Mesendoderm (in vitro differentiated cells): Measurements from ENCODE around the gene RTTN.
A peak's percentile ranks its signal among the peaks of the same experiment; 100 is the strongest.

Experiments
- DNase-seq: peaks from one replicate; pipeline ENCODE4 v3.0.0; 2013
- H2AK5ac ChIP-seq: 2 replicates; pipeline ENCODE4 v1.6.1; 2013; ENCODE audit warnings: low read length, inconsistent platforms
- H2BK120ac ChIP-seq: 2 replicates; pipeline ENCODE4 v1.6.1; 2013; ENCODE audit warnings: low read depth, mild to moderate bottlenecking, low read length, moderate library complexity, mixed read lengths
- H2BK15ac ChIP-seq: replicated peaks from 2 replicates; pipeline ENCODE4 v1.6.1; 2013; ENCODE audit warnings: low read depth, mild to moderate bottlenecking, moderate library complexity
- H2BK5ac ChIP-seq: 2 replicates; pipeline ENCODE4 v1.6.1; 2013; ENCODE audit warnings: low read length, inconsistent platforms
- H3K18ac ChIP-seq: 2 replicates; pipeline ENCODE4 v1.6.1; 2013; ENCODE audit warnings: mild to moderate bottlenecking, low read length, mixed read lengths
- H3K23ac ChIP-seq: one replicate; pipeline ENCODE4 v1.6.1; 2013; ENCODE audit warnings: low read length
- H3K27ac ChIP-seq: 2 replicates; pipeline ENCODE4 v1.5.1; 2013; ENCODE audit warnings: low read depth, mild to moderate bottlenecking, inconsistent platforms, low read length, moderate library complexity
- H3K27me3 ChIP-seq: 2 replicates; pipeline ENCODE4 v1.6.1; 2013; ENCODE audit warnings: low read length, control low read depth, mild to moderate bottlenecking, inconsistent platforms; ENCODE audit not compliant: insufficient read depth, poor library complexity
- H3K36me3 ChIP-seq: 2 replicates; pipeline ENCODE4 v1.6.1; 2013; ENCODE audit warnings: low read length, inconsistent platforms; ENCODE audit not compliant: control insufficient read depth, insufficient read depth
- H3K4ac ChIP-seq: one replicate; pipeline ENCODE4 v1.6.1; 2013; ENCODE audit warnings: low read depth, mild to moderate bottlenecking, low read length, moderate library complexity
- H3K4me1 ChIP-seq: 2 replicates; pipeline ENCODE4 v1.6.1; 2013; ENCODE audit warnings: low read depth, low read length, inconsistent platforms; ENCODE audit not compliant: control insufficient read depth
- H3K4me2 ChIP-seq: 2 replicates; pipeline ENCODE4 v1.6.1; 2013; ENCODE audit warnings: low read length
- H3K4me3 ChIP-seq: 2 replicates; pipeline ENCODE4 v1.5.1; 2013; ENCODE audit warnings: mild to moderate bottlenecking, low read length
- H3K56ac ChIP-seq: one replicate; pipeline ENCODE4 v1.6.1; 2013; ENCODE audit warnings: low read length
- H3K79me1 ChIP-seq: 2 replicates; pipeline ENCODE4 v1.6.1; 2013; ENCODE audit warnings: low read length, inconsistent platforms
- H3K79me2 ChIP-seq: 2 replicates; pipeline ENCODE4 v1.6.1; 2013; ENCODE audit warnings: mild to moderate bottlenecking, low read length; ENCODE audit not compliant: control insufficient read depth, insufficient read depth
- H3K9ac ChIP-seq: 2 replicates; pipeline ENCODE4 v1.6.1; 2013; ENCODE audit warnings: low read length, inconsistent platforms
- H4K5ac ChIP-seq: one replicate; pipeline ENCODE4 v1.6.1; 2013; ENCODE audit warnings: low read length
- H4K8ac ChIP-seq: one replicate; pipeline ENCODE4 v1.6.1; 2013; ENCODE audit warnings: low read depth, mild to moderate bottlenecking, control low read depth, low read length, moderate library complexity
- WGBS: extraction: QIAGEN DNeasy Blood & Tissue Kit; methylation state at CpG from one replicate; pipeline ENCODE4 v1.1.7; 2013; ENCODE audit warnings: low lambda C conversion rate, missing lambda C conversion rate; ENCODE audit not compliant: insufficient coverage; ENCODE audit errors: extremely low coverage; 5-methylcytosine and 5-hydroxymethylcytosine counted together

The RTTN gene

GRCh38 chr18:70139138-70139537 is 66.3 kb downstream of the RTTN start:
- Histone ChIP-seq H3K27me3 (no peaks in the 10 kb centered on the region), H3K79me2 (no peaks in the 10 kb centered on the region), H3K27ac (no peak overlapping the region), H3K79me1 (no peaks in the 10 kb centered on the region), H3K4me1 (no peaks in the 10 kb centered on the region), H3K36me3 (no peaks in the 10 kb centered on the region), H2BK120ac (no peak overlapping the region), H3K18ac (no peak overlapping the region), H3K56ac (no peak overlapping the region), H3K4me3 (no peak overlapping the region), H4K5ac (no peak overlapping the region), H3K4me2 (no peak overlapping the region), H2AK5ac (no peak overlapping the region), H3K4ac (no peak overlapping the region), H3K9ac (no peak overlapping the region), H2BK15ac (no peak overlapping the region), H3K23ac (no peak overlapping the region), H4K8ac (no peak overlapping the region), H2BK5ac (no peak overlapping the region)
- no peak for DNase-seq
- WGBS = no CpG with 5 or more reads among the region's 1 CpG

GRCh38 chr18:70135604-70136003 is 69.9 kb downstream of the RTTN start:
- DNase-seq = no peak
- no peak overlapping the region for H3K56ac ChIP-seq
- no peak overlapping the region for H3K4me2 ChIP-seq
- H4K5ac ChIP-seq = no peak overlapping the region
- no peaks in the 10 kb centered on the region for H3K79me2 ChIP-seq
- H2BK15ac ChIP-seq = no peak overlapping the region
- no CpG with 5 or more reads among the region's 2 CpGs for WGBS
- no peaks in the 10 kb centered on the region for H3K79me1 ChIP-seq
- H2AK5ac ChIP-seq = no peak overlapping the region
- no peak overlapping the region for H2BK120ac ChIP-seq
- H3K27ac ChIP-seq = no peak overlapping the region
- no peak overlapping the region for H3K23ac ChIP-seq
- H3K4ac ChIP-seq = no peak overlapping the region
- H3K4me3 ChIP-seq = no peak overlapping the region
- no peak overlapping the region for H3K18ac ChIP-seq
- H3K27me3 ChIP-seq = no peaks in the 10 kb centered on the region
- no peak overlapping the region for H4K8ac ChIP-seq
- peaks cover 2% of the 10 kb centered on the region for H3K4me1 ChIP-seq
- H2BK5ac ChIP-seq = no peak overlapping the region
- no peak overlapping the region for H3K9ac ChIP-seq
- no peaks in the 10 kb centered on the region for H3K36me3 ChIP-seq

GRCh38 chr18:70132999-70133398 is 72.5 kb downstream of the RTTN start:
- Histone ChIP-seq H3K4me1 (peaks cover 2% of the 10 kb centered on the region), H2BK120ac (no peak overlapping the region), H3K4me2 (no peak overlapping the region), H4K8ac (no peak overlapping the region), H2AK5ac (no peak overlapping the region), H3K27ac (no peak overlapping the region), H3K79me2 (no peaks in the 10 kb centered on the region), H3K23ac (no peak overlapping the region), H3K9ac (no peak overlapping the region), H3K56ac (no peak overlapping the region), H3K27me3 (no peaks in the 10 kb centered on the region), H3K18ac (no peak overlapping the region), H3K36me3 (no peaks in the 10 kb centered on the region), H2BK15ac (no peak overlapping the region), H2BK5ac (no peak overlapping the region), H4K5ac (no peak overlapping the region), H3K4ac (no peak overlapping the region), H3K4me3 (no peak overlapping the region), H3K79me1 (no peaks in the 10 kb centered on the region)
- peak; percentile 14 for DNase-seq
- WGBS = no CpG with 5 or more reads among the region's 2 CpGs

- no peak overlapping the region for H3K56ac ChIP-seq
- no peak overlapping the region for H3K18ac ChIP-seq
- H2AK5ac ChIP-seq = no peak overlapping the region
- peaks cover 2% of the 10 kb centered on the region for H3K4me1 ChIP-seq
- H2BK15ac ChIP-seq = no peak overlapping the region
- H2BK5ac ChIP-seq = no peak overlapping the region
- H3K23ac ChIP-seq = no peak overlapping the region
- H2BK120ac ChIP-seq = no peak overlapping the region
- no peak overlapping the region for H4K5ac ChIP-seq
- no peaks in the 10 kb centered on the region for H3K27me3 ChIP-seq
- no CpG with 5 or more reads among the region's 2 CpGs for whole genome bisulfite sequencing
- H3K9ac ChIP-seq = no peak overlapping the region
- H3K4ac ChIP-seq = no peak overlapping the region
- H3K27ac ChIP-seq = no peak overlapping the region
- no peaks in the 10 kb centered on the region for H3K79me2 ChIP-seq
- peak; percentile 10 for DNase-seq
- no peak overlapping the region for H4K8ac ChIP-seq
- H3K4me3 ChIP-seq = no peak overlapping the region
- no peaks in the 10 kb centered on the region for H3K36me3 ChIP-seq
- H3K4me2 ChIP-seq = no peak overlapping the region
- H3K79me1 ChIP-seq = no peaks in the 10 kb centered on the region
Measured at GRCh38 chr18:70128271-70128670, 77.2 kb downstream of the RTTN start.

GRCh38 chr18:70127359-70127758 is 78.1 kb downstream of the RTTN start:
- Histone ChIP-seq H3K4me3 (no peak overlapping the region), H3K4ac (no peak overlapping the region), H3K27ac (no peak overlapping the region), H2BK15ac (no peak overlapping the region), H4K8ac (no peak overlapping the region), H3K27me3 (no peaks in the 10 kb centered on the region), H3K36me3 (no peaks in the 10 kb centered on the region), H3K79me2 (no peaks in the 10 kb centered on the region), H3K9ac (no peak overlapping the region), H3K4me2 (no peak overlapping the region), H3K23ac (no peak overlapping the region), H2BK120ac (no peak overlapping the region), H4K5ac (no peak overlapping the region), H3K56ac (no peak overlapping the region), H3K4me1 (no peaks in the 10 kb centered on the region), H3K79me1 (no peaks in the 10 kb centered on the region), H2AK5ac (no peak overlapping the region), H2BK5ac (no peak overlapping the region), H3K18ac (no peak overlapping the region)
- WGBS = no CpG with 5 or more reads among the region's 1 CpG
- DNase-seq = peak; percentile 13

GRCh38 chr18:70126832-70127231 is 78.7 kb downstream of the RTTN start:
- DNase-seq = no peak
- H3K4me1 ChIP-seq = no peaks in the 10 kb centered on the region
- no peak overlapping the region for H3K56ac ChIP-seq
- no peak overlapping the region for H2BK5ac ChIP-seq
- no CpG with 5 or more reads among the region's 1 CpG for WGBS
- H3K23ac ChIP-seq = no peak overlapping the region
- no peaks in the 10 kb centered on the region for H3K79me1 ChIP-seq
- H3K4me3 ChIP-seq = no peak overlapping the region
- H2BK15ac ChIP-seq = no peak overlapping the region
- no peak overlapping the region for H3K27ac ChIP-seq
- H3K4ac ChIP-seq = no peak overlapping the region
- no peak overlapping the region for H2AK5ac ChIP-seq
- H2BK120ac ChIP-seq = no peak overlapping the region
- no peak overlapping the region for H3K9ac ChIP-seq
- no peak overlapping the region for H4K8ac ChIP-seq
- H3K27me3 ChIP-seq = no peaks in the 10 kb centered on the region
- no peaks in the 10 kb centered on the region for H3K36me3 ChIP-seq
- H3K18ac ChIP-seq = no peak overlapping the region
- H3K4me2 ChIP-seq = no peak overlapping the region
- no peaks in the 10 kb centered on the region for H3K79me2 ChIP-seq
- no peak overlapping the region for H4K5ac ChIP-seq
